Activated B cell treated with CpG ODN at 0.5 μM for 24 hours (primary cell): ENCODE data around the gene AFG3L2. TPM values are rescaled to one million over a fixed set of nuclear protein-coding genes. Genes with fewer than 3 reads are reported as not detected.

ENCODE experiments used
- ATAC-seq: fragments of 200-7000 bp; cut with Tn5 transposase; one replicate; pipeline ENCODE4 v1.10.0; 2021; ENCODE audit warnings: low read depth, mild to moderate bottlenecking, moderate library complexity
- CTCF ChIA-PET: fragments of 350-600 bp; sonication (Branson Sonifier 250); formaldehyde crosslinking; loops from one replicate; lab custom pipeline; 2021; ENCODE audit warnings: antibody characterized with exemption; lab: Charles Lee
- POLR2A ChIA-PET: fragments of 350-600 bp; sonication (Branson Sonifier 250); formaldehyde crosslinking; loops from one replicate; lab custom pipeline; 2021; ENCODE audit warnings: antibody characterized with exemption; lab: Charles Lee
- DNase-seq: peaks from one replicate; pipeline ENCODE4 v3.0.0; 2022
- H3K27ac Mint-ChIP-seq: one replicate; pipeline ENCODE4 v1.8.0; 2020; ENCODE audit warnings: mixed read lengths
- H3K27me3 Mint-ChIP-seq: one replicate; pipeline ENCODE4 v1.8.0; 2021; ENCODE audit warnings: mixed read lengths
- H3K36me3 Mint-ChIP-seq: one replicate; pipeline ENCODE4 v1.8.0; 2021; ENCODE audit warnings: low read depth, mixed read lengths
- H3K4me1 Mint-ChIP-seq: one replicate; pipeline ENCODE4 v1.8.0; 2021; ENCODE audit warnings: mixed read lengths
- H3K4me3 Mint-ChIP-seq: one replicate; pipeline ENCODE4 v1.8.0; 2020; ENCODE audit warnings: mild to moderate bottlenecking, mixed read lengths
- H3K9me3 Mint-ChIP-seq: one replicate; pipeline ENCODE4 v1.8.0; 2020; ENCODE audit warnings: mixed read lengths
- intact Hi-C: fragments of 100-400 bp; cut with micrococcal nuclease; formaldehyde crosslinking; loops from one replicate; pipeline ENCODE4 v1.15.1; 2024
- total RNA-seq: library from RNA; stranded (reverse); gene quantifications from 2 replicates; pipeline ENCODE4 v1.2.3, GENCODE V29; 2022
- TF ChIP-seq, protein P1 (sequence below): fragments of 200-600 bp; IDR thresholded peaks from one replicate; pipeline ENCODE4 v1.8.0; 2022; ENCODE audit warnings: antibody characterized with exemption, mild to moderate bottlenecking

The AFG3L2 gene
- total RNA-seq, 1 donor from 2014 or later = 49.9 TPM

DNA sequence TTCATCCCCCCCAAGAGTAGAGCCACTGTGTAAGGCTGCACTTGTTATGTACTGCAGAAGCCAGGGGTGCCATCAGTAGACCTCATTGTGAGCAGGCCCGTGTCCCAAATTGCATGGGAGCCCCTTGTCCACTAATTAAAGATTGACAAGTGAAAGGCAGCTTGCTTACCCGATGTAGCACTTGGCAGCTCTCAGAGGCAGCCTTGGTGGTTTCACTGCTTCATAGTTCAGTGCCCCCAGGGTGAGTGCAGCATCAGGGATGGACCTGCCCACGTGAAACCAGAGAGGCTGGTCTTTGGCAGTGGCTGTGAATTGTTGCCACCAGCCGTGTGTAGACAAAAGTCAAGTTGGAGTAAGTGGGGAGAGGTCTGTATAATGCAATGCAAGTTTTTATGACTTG lies 55.7 kb downstream of the AFG3L2 start:
- Mint-ChIP-seq H3K4me3 (peak overlapping the region; percentile 53), H3K4me1 (peaks cover 45% of the 10 kb centered on the region), H3K9me3 (no peaks in the 10 kb centered on the region), H3K27ac (peak overlapping the region; percentile 59), H3K36me3 (peaks cover 32% of the 10 kb centered on the region), H3K27me3 (no peaks in the 10 kb centered on the region)
- POLR2A ChIA-PET = interaction anchor here (0.6 to 1.4 kb wide), 2 partner anchors 13 to 26 kb away, joined by 3 to 4 read pairs; no protein-coding TSS in a partner anchor
- DNase-seq = no peak
- CTCF ChIA-PET = no interaction called here
- TF ChIP-seq, protein P1, sequence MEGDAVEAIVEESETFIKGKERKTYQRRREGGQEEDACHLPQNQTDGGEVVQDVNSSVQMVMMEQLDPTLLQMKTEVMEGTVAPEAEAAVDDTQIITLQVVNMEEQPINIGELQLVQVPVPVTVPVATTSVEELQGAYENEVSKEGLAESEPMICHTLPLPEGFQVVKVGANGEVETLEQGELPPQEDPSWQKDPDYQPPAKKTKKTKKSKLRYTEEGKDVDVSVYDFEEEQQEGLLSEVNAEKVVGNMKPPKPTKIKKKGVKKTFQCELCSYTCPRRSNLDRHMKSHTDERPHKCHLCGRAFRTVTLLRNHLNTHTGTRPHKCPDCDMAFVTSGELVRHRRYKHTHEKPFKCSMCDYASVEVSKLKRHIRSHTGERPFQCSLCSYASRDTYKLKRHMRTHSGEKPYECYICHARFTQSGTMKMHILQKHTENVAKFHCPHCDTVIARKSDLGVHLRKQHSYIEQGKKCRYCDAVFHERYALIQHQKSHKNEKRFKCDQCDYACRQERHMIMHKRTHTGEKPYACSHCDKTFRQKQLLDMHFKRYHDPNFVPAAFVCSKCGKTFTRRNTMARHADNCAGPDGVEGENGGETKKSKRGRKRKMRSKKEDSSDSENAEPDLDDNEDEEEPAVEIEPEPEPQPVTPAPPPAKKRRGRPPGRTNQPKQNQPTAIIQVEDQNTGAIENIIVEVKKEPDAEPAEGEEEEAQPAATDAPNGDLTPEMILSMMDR = no peak
- intact Hi-C loops = loop anchor here (2.0 kb wide), 1 partner anchor 337 kb away; the partner anchor contains the start of gene SPIRE1
- peak; percentile 81 for ATAC-seq

DNA sequence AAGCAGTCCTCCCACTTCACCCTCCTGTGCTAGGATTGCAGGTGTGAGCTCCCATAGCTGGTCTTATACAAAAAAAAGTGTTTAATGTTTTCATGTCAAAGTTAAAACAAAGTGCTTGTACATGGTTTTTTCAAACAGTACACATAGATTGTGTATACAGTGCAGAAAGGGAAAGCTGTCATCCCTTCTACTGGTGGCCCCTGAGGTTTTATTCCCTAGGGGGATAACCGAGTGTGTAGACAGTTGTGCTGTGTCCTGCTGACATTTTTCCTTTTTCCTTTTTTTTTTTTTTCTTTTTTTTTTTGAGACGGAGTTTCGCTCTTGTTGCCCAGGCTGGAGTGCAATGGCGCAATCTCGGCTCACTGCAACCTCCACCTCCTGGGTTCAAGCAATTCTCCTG lies 58.2 kb downstream of the AFG3L2 start:
- no peaks in the 10 kb centered on the region for H3K27me3 Mint-ChIP-seq
- ChIA-PET POLR2A (interaction anchor here (0.5 kb wide), 1 partner anchor 28 kb away, joined by 10 read pairs; no protein-coding TSS in a partner anchor), CTCF (interaction anchor here (2.9 kb wide), 1 partner anchor 10 kb away, joined by 14 read pairs; no protein-coding TSS in a partner anchor)
- TF ChIP-seq, protein P1 = no peak
- DNase-seq (no peak), ATAC-seq (no peak)
- peak overlapping the region; percentile 42 for H3K27ac Mint-ChIP-seq
- peaks cover 11% of the 10 kb centered on the region for H3K36me3 Mint-ChIP-seq
- intact Hi-C loops = loop anchor here (10.0 kb wide), 1 partner anchor 464 kb away; the partner anchor contains the start of gene CHMP1B
- peaks cover 66% of the 10 kb centered on the region for H3K4me1 Mint-ChIP-seq
- no peak overlapping the region for H3K4me3 Mint-ChIP-seq
- no peaks in the 10 kb centered on the region for H3K9me3 Mint-ChIP-seq

DNA sequence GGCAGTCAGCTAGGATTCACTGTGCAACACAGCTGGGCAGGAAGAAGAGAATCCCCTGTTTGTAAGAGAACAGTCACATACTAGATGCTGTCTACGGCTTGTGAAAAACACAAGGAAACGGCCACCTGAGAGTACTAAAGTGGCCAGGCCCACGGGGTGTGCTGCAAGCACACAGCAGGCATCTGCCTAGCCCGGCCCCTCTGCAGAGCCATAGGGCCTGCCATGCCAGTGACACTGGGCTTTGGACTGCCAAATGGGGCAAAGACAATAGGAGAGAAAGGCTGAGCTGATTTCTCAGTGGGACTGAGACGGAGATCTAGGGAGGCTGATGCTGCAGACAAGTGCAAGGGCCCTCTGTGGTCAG lies 58.7 kb downstream of the AFG3L2 start:
- intact Hi-C loops = loop anchor here (10.0 kb wide), 1 partner anchor 464 kb away; the partner anchor contains the start of gene CHMP1B
- H3K4me3 Mint-ChIP-seq = peak overlapping the region; percentile 37
- ATAC-seq = no peak

DNA sequence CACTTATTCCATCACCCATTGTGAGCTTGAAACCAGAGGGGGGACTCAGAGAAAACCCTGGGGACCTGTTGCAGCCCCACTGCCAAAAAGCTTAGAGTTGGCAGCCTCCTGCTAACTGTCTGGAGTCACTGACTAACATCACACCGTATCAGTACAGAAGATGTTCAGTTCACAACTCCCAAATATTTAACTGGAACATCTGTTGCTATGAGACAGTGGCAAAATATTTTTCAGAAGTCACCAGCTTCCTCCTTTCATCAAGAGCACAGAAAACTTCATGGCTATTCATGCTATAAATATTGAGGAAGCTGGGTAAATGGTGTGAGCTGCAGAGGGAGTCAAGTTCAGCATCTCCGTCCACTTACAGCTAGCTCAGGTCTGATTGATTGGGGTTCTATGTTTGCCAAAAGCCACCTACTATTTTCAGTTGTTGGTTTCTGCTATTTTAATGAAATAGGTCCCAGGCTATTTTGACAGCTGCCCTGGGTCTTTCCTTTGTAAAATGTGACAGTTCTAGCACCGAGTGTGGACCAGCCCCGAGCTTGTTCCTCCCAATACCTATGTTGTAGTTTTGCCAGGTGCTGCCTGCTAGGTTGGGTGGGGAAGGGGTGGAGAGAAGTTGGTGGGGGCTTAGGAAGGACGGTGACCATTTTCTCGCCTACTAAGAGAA lies 59.2 kb downstream of the AFG3L2 start:
- ATAC-seq (peak; percentile 25), DNase-seq (no peak)
- Mint-ChIP-seq H3K27ac (peak overlapping the region; percentile 61), H3K4me3 (peak overlapping the region; percentile 37), H3K36me3 (peaks cover 15% of the 10 kb centered on the region), H3K4me1 (peaks cover 72% of the 10 kb centered on the region), H3K9me3 (peaks cover 2% of the 10 kb centered on the region), H3K27me3 (no peaks in the 10 kb centered on the region)
- intact Hi-C loops = loop anchor here (2.0 to 10.0 kb wide), 2 partner anchors 59 to 463 kb away; partner anchors contain the start of genes AFG3L2 and CHMP1B
- TF ChIP-seq, protein P1 = no peak
- POLR2A ChIA-PET = interaction anchor here (0.9 to 1.3 kb wide), 3 partner anchors 8 to 60 kb away, joined by 3 to 5 read pairs (median 4); no protein-coding TSS in a partner anchor
- CTCF ChIA-PET = interaction anchor here (2.9 kb wide), 1 partner anchor 11 kb away, joined by 14 read pairs; no protein-coding TSS in a partner anchor

More for the DNA sequence above, 58.7 kb downstream of the AFG3L2 start:
- Mint-ChIP-seq H3K4me1 (peaks cover 72% of the 10 kb centered on the region), H3K36me3 (peaks cover 15% of the 10 kb centered on the region), H3K9me3 (no peaks in the 10 kb centered on the region), H3K27me3 (no peaks in the 10 kb centered on the region), H3K27ac (peak overlapping the region; percentile 61)
- POLR2A ChIA-PET = interaction anchor here (0.9 to 1.3 kb wide), 3 partner anchors 9 to 59 kb away, joined by 3 to 5 read pairs (median 4); no protein-coding TSS in a partner anchor
- TF ChIP-seq, protein P1 = no peak
- no peak for DNase-seq
- CTCF ChIA-PET = interaction anchor here (2.9 kb wide), 1 partner anchor 10 kb away, joined by 14 read pairs; no protein-coding TSS in a partner anchor
